Nucleus accumbens (tissue), 56 donors: ENCODE data around the gene MSH3.
"Not testable (repeated sequence)": the region's sequence is repeated elsewhere in the genome, so short reads cannot be mapped to it uniquely, and the experiment has no call there.

ENCODE experiments used
- DNase-seq, 56 donors: peaks; one replicate each; lab custom pipeline; 2025; lab: John Stamatoyannopoulos, UW

The MSH3 gene

GRCh38 chr5:80884086-80884813, 229.8 kb downstream of the MSH3 start:
- no peak for DNase-seq

GRCh38 chr5:80884929-80885328, 230.5 kb downstream of the MSH3 start:
- DNase-seq: no peak

- DNase-seq: no peak
Observed at GRCh38 chr5:80885396-80886000, 231.0 kb downstream of the MSH3 start.

GRCh38 chr5:80894083-80894482, 239.6 kb downstream of the MSH3 start:
- DNase-seq: no peak

GRCh38 chr5:80895523-80895922, 241.1 kb downstream of the MSH3 start:
- DNase-seq: no peak

GRCh38 chr5:80902624-80903023, 248.2 kb downstream of the MSH3 start:
- DNase-seq: not testable (repeated sequence)

GRCh38 chr5:80904533-80905187, 250.2 kb downstream of the MSH3 start:
- DNase-seq: no peak

GRCh38 chr5:80905405-80905804, 251.0 kb downstream of the MSH3 start:
- no peak for DNase-seq

GRCh38 chr5:80912479-80912878, 258.0 kb downstream of the MSH3 start:
- DNase-seq: no peak

GRCh38 chr5:80915716-80916115, 261.3 kb downstream of the MSH3 start:
- no peak for DNase-seq

GRCh38 chr5:80916676-80917075, 262.2 kb downstream of the MSH3 start:
- no peak for DNase-seq

GRCh38 chr5:80917631-80918030, 263.2 kb downstream of the MSH3 start:
- DNase-seq: no peak

- DNase-seq: no peak
Observed at GRCh38 chr5:80919678-80920196, 265.3 kb downstream of the MSH3 start.

- DNase-seq: no peak
Observed at GRCh38 chr5:80920333-80920732, 265.9 kb downstream of the MSH3 start.

GRCh38 chr5:80921026-80921425, 266.6 kb downstream of the MSH3 start:
- DNase-seq: no peak

- DNase-seq: no peak
Observed at GRCh38 chr5:80925931-80926330, 271.5 kb downstream of the MSH3 start.
